GM12874 (cell line): ENCODE results near the gene UTS2B.

Source experiments
- CTCF ChIP-seq: IDR thresholded peaks from 2 replicates; pipeline ENCODE4 v1.5.1; 2011; ENCODE audit warnings: low read depth, mild to moderate bottlenecking, control low read depth, low read length, moderate library complexity; ENCODE audit not compliant: insufficient read depth

UTS2B gene

DNA sequence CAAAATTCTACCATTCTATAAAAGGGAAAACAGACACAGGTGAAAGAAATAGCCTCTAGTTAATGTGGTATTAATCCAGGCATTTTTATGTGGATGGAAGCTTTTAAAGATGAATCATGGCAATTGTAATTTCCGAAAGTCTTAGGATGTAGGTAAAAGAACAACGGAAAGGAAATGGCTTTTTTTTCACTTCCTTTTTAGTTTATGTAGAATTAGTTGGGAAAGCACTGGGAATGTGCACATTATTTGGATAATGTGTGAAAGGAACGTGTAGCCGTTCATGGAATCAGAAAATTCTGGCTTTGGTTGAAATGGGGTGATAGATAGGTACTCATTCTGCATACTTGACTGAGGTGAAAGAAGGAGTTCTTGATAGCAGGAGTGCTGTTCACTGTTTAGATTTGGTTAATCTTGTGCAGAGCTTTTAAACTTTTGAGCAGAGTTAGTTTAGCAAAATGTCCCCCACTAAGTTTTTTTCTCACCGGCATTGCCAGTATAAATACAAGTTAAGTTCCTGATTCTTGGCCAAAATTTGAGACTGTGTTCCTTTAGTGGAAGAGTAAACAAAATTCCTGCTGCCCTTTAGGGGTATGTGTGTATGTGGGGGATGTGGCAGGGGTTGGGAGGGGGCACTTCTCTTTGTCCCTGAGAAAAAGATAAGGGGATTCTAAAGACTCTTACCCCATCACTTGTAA is 20.2 kb upstream of the UTS2B start:
- no peak for TF ChIP-seq CTCF

- no peak for TF ChIP-seq CTCF
Measured at GRCh38 chr3:191348098-191348497, 17.8 kb upstream of the UTS2B start.

DNA sequence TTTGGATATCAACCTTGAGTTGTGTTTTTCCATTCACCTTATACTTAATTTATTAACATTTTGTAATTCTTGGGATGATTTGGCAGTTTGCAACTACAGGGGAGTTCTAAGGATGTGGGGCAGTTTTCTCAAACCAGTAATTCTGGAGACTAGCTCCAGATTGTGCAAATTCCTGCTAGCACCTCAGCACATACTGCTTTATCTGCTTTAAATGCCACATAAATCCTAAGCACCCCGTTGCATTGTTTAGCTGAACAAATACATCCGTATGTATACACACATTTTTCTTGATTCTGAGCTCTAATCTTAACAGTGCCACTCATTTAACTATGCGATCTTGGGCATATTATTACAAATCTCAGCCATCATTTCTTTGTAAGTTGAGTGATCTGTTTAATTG is 16.9 kb upstream of the UTS2B start:
- no peak for TF ChIP-seq CTCF

GRCh38 chr3:191345334-191345733 is 15.0 kb upstream of the UTS2B start:
- no peak for TF ChIP-seq CTCF

- no peak for TF ChIP-seq CTCF
Measured at GRCh38 chr3:191343913-191344312, 13.6 kb upstream of the UTS2B start.

DNA sequence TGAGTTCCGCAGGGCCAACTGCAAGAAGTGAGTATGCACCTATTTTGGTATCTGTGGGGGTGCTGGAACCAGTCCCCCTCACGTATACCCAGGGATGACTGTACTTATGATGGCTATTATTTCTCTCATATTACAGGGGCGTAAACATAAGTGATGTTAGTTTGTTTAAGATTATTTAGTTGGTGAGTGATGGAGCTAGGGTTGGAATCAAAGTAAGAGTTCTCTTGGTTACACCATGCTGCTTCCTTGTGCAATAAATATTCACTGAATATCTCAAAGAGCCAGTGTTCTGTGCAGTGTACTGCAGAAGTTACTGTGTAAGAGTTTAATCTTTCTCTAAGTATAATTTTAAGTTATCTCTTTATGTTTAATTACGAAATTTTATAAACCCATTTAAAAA is 12.8 kb upstream of the UTS2B start:
- TF ChIP-seq CTCF: no peak

GRCh38 chr3:191342411-191342810 is 12.1 kb upstream of the UTS2B start:
- TF ChIP-seq CTCF: no peak
